ENCODE results near the gene SLC8A1. TPM values are rescaled to one million over a fixed set of nuclear protein-coding genes. Genes with fewer than 3 reads are reported as not detected.
A peak's percentile ranks its signal among the peaks of the same experiment; 100 is the strongest.

SLC8A1 gene
- total RNA-seq, 4 donors from 2014 or later, result 2.2 to 45.0 (median 9.6) TPM

GRCh38 chr2:40357667-40358066 lies 94.2 kb downstream of the SLC8A1 start:
- no peak overlapping the region for H3K27ac ChIP-seq
- no peak for TF ChIP-seq POLR2A (IDR thresholded peaks at IDR 0.05)
- TF ChIP-seq CTCF (IDR thresholded peaks at IDR 0.05), result no peak
- WGBS, 2 donors, result 65 to 73% methylated on average over 3 of the region's 3 CpGs
- H3K27me3 ChIP-seq, result no peaks in the 10 kb centered on the region
- no peak overlapping the region for H3K4me3 ChIP-seq
- no peak for DNase-seq
- peaks cover 0 to 24% (median 12%) of the 10 kb centered on the region in 3 donors for H3K4me1 ChIP-seq
- no peaks in the 10 kb centered on the region for H3K9me3 ChIP-seq
- intact Hi-C loops (cut with DNase I), result no loop called here
- H3K36me3 ChIP-seq, result no peaks in the 10 kb centered on the region

GRCh38 chr2:40355451-40355850 lies 96.4 kb downstream of the SLC8A1 start:
- no peaks in the 10 kb centered on the region for H3K27me3 ChIP-seq
- TF ChIP-seq POLR2A (IDR thresholded peaks at IDR 0.05), result no peak
- TF ChIP-seq CTCF (IDR thresholded peaks at IDR 0.05), result no peak
- 69 to 86% methylated on average over 3 of the region's 3 CpGs for WGBS, 2 donors
- no peak overlapping the region for H3K27ac ChIP-seq
- no peaks in the 10 kb centered on the region for H3K36me3 ChIP-seq
- DNase-seq, result no peak
- H3K4me3 ChIP-seq, result no peak overlapping the region
- intact Hi-C loops (cut with DNase I), result no loop called here
- peaks cover 0 to 37% (median 22%) of the 10 kb centered on the region in 3 donors for H3K4me1 ChIP-seq
- no peaks in the 10 kb centered on the region for H3K9me3 ChIP-seq

GRCh38 chr2:40353231-40353630 lies 98.7 kb downstream of the SLC8A1 start:
- H3K4me1 ChIP-seq, result peaks cover 0 to 30% (median 22%) of the 10 kb centered on the region in 3 donors
- H3K27me3 ChIP-seq, result no peaks in the 10 kb centered on the region
- peak overlapping the region; percentile 46 to 89 (median 74) for H3K27ac ChIP-seq
- H3K36me3 ChIP-seq, result no peaks in the 10 kb centered on the region
- no peaks in the 10 kb centered on the region for H3K9me3 ChIP-seq
- 58 to 68% methylated on average over 5 of the region's 5 CpGs for WGBS, 2 donors
- TF ChIP-seq CTCF (IDR thresholded peaks at IDR 0.05) (no peak), POLR2A (IDR thresholded peaks at IDR 0.05) (no peak)
- DNase-seq, result no peak
- no peak overlapping the region for H3K4me3 ChIP-seq
- intact Hi-C loops (cut with DNase I), result no loop called here

GRCh38 chr2:40352703-40353099 lies 99.2 kb downstream of the SLC8A1 start:
- WGBS, 2 donors, result 27 to 60% methylated on average over 7 of the region's 7 CpGs
- intact Hi-C loops (cut with DNase I), result no loop called here
- Histone ChIP-seq H3K36me3 (no peaks in the 10 kb centered on the region), H3K4me1 (peaks cover 0 to 30% (median 22%) of the 10 kb centered on the region in 3 donors), H3K4me3 (no peak overlapping the region), H3K27ac (peak overlapping the region; percentile 46 to 89 (median 74)), H3K27me3 (no peaks in the 10 kb centered on the region), H3K9me3 (no peaks in the 10 kb centered on the region)
- TF ChIP-seq POLR2A (IDR thresholded peaks at IDR 0.05) (no peak), CTCF (IDR thresholded peaks at IDR 0.05) (no peak)
- DNase-seq, result no peak

- Histone ChIP-seq H3K4me1 (peaks cover 0 to 30% (median 22%) of the 10 kb centered on the region in 3 donors), H3K27me3 (no peaks in the 10 kb centered on the region), H3K9me3 (no peaks in the 10 kb centered on the region), H3K27ac (peak overlapping the region; percentile 46 to 89 (median 74)), H3K36me3 (no peaks in the 10 kb centered on the region), H3K4me3 (no peak overlapping the region)
- intact Hi-C loops (cut with DNase I), result no loop called here
- TF ChIP-seq CTCF (IDR thresholded peaks at IDR 0.05), result no peak
- no peak for TF ChIP-seq POLR2A (IDR thresholded peaks at IDR 0.05)
- no peak for DNase-seq
- 44 to 55% methylated on average over 4 of the region's 4 CpGs for WGBS, 2 donors
These were observed 99.7 kb downstream of the SLC8A1 start for GRCh38 chr2:40352041-40352702.
